ENCODE measurements around the gene FABP3.
"Not testable (repeated sequence)": the region's sequence is repeated elsewhere in the genome, so short reads cannot be mapped to it uniquely, and the experiment has no call there.

FABP3 gene

DNA sequence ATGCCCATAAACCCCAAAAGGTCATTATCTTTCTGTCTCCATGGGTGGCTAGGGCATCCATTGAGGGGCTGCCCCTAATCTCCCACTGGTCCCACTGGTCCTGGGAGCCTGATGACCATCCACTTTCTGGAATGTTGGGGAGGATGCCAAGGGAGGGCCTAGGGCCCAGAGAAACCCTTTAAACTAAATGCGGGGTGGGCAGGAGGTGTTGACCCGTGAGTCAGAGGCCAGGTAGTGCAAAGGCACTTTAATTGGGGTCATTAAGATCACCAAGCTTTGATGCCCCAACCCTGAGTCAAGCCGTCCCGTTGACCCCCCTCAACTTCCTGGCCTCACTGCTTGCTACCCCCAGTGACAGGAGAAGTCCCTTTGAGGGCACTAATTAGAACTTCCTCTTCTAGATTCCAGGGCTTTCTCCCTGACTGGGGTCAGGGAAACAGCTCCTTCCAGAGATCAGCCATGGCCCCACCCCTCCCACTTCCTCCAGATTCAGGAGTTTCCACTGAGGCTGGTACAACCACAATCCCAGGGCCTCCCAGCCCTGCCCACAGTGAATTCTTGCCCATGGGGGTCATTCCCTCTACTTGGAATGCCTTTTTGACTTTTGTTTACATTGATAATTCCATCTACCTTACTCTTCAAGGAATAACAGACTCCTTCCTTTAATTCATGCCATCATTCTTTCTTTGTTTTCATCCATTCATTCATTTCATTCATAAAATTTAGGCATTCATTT lies 24.7 kb upstream of the FABP3 start:
- no peak for DNase-seq

DNA sequence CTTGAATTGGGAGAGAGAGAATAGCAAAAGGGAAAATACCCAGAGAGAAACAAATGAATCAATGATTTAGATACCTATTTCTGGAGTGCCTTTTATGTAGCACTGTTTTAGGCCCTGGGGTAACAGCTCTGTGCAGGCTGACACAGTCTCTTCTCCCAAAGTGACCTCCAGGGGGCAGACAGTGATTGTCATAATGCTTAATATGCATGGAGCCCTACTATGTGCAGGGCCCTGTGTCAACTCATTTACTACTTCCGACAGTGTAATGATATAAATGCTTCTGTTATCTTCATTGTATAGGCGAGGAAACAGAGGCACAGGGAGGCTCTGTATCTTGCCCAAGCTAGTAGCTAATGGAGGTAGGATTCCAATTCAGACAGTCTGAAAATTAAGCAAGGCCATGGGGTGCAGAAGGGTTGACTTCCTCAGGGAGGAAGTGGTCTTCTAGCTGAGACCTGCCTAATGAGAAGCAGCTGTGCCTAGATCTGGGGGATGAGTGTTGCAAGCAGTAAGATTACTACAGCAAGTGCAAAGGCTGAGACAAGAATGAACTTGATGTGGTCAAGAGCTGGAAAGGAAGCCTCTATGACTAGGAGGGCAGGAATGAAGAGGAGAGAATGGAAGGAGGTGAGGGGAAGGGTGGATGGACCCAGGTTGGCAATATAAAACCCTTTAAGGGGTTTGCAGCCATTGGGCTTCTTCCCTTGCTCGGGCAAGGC lies 23.9 kb upstream of the FABP3 start:
- DNase-seq: no peak

GRCh38 chr1:31394584-31395193 lies 21.8 kb upstream of the FABP3 start:
- peak; percentile 85 for DNase-seq

DNA sequence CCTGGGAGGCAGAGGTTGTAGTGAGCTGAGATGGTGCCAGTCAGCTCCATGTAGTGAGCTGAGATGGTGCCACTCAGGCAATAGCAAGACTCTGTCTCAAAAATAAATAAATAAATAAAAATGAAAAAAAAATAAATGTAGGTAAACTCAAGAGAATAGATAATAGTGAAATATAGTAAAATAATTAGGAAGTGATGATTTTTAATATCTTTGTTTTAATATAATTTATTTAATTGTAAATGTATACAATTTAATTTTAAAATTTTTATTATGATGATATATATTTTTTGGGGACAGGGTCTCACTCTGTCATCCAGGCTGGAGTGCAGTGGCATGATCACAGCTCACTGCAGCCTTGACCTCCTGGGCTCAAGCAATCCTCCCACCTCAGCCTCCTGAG lies 20.6 kb upstream of the FABP3 start:
- DNase-seq: no peak

GRCh38 chr1:31390071-31390470 lies 17.2 kb upstream of the FABP3 start:
- no peak for DNase-seq

DNA sequence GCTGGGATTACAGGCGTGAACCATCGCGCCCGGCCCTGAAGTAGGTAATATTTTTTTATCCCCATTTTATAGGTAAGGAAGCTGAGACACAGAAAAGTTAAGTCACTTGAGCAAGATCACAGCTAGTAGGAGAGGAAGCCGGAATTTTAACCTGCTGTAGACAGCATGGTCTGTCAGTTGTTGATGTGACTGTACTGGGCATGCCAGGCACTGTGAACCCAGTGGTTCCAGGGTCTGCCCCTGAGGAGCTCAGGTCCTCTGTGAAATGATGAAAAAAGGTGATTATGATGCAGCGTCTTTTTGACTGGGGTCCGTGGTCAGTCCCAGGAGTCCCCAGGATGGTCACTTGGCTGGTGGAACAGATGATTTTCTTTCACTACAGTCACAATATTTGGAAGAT lies 16.7 kb upstream of the FABP3 start:
- no peak for DNase-seq

DNA sequence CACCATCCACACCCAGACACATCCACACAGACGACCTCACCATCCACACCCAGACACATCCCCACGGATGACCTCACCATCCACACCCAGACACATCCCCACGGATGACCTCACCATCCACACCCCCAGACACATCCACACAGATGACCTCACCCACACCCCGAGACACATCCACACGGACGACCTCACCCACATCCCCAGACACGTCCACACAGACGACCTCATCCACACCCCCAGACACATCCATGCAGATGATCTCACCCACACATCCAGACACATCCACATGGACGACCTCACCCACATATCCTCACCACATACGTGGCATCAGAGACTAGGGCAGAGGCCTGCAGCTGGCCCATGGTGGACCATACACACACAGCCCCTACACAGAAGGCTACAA lies 14.7 kb upstream of the FABP3 start:
- no peak for DNase-seq

DNA sequence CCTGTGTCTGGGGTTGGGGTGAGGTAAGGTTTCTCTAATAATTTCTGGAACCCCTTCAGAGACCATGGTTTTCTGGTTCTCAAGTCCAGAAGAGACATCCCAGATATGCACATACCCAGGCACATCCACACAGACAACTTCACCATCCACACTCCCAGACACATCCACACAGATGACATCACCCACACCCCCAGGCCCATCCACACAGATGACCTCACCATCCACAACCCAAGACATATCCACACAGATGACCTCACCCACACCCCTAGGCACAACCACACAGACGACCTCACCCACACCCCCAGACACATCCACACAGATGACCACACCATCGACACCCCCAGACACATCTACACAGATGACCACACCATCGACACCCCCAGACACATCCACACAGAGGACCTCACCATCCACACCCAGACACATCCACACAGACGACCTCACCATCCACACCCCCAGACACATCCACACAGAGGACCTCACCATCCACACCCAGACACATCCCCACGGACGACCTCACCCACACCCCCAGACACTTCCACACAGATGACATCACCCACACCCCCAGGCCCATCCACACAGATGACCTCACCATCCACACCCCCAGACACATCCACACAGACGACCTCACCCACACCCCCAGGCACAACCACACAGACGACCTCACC lies 13.8 kb upstream of the FABP3 start:
- not testable (repeated sequence) for DNase-seq

- DNase-seq: no peak
Measured at GRCh38 chr1:31383967-31384366, 11.1 kb upstream of the FABP3 start.

DNA sequence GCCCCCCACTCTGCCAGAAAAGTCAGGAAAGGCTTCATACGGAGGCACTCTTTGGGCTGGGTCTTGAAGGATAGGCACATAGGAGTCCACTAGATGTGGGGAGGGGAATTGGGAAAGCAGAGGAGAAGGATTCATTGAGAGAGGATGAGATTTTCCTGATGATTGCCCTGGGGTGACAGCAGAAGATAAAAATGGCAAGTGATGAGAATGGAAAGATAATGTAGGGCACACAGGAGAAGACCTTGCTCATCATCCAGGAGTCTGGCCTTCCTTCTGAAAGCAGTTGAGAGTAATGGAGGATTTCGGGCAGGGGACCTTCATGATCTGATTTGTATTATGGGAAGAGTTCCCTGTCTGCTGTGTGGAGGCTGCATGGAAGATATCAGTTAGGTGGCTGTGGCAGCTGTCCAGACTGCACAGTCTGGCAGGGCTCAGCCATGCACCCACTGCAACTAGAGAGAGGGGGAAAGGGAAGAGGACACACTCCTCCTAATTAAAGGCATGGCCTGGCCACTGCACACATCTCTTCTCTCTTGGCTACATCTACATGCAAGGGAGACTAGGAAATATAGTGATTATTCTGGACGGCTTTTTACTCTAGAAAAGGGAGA lies 9.6 kb upstream of the FABP3 start:
- no peak for DNase-seq

DNA sequence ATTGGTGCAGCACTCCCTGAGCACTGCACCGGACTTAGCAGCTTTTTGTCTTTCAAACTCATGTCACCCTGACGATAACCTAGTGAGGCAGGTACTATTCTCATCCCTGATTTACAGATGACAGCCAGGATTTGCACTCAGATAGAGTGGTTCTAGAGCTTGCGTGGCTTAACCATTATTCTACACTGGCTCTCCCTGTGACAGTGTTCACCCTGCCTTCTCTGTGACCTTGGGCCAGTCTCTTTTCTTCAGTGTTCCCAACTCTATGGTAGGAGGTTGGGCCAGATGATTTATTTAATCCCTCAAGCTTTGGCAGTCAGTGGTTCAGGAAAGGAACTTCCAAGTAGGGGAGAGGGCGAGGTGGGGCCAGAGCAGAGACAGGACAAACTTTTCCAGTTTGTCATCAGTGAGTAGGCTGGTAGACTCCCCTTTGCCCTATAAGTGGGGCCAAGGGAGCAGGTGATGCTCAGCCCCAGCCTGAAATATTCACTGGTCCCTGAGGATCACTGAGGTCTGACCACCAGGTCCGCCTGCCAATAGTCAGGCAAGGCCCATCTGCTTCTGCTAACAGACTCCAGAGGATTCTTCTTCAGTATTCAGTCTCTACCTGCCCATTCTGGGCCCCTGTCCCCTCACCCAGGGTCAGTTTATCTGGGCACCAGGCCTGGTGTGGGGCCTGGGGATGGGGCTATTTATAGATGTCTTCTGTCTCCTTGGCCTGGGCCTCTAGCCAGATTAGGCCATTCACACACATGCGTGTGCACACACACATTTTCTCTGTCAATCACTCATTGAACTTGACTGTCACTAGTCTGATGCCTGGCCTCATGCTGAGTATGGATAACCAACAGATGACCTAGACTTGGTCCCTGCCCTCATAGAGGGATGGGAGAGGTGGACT lies 8.8 kb upstream of the FABP3 start:
- no peak for DNase-seq

DNA sequence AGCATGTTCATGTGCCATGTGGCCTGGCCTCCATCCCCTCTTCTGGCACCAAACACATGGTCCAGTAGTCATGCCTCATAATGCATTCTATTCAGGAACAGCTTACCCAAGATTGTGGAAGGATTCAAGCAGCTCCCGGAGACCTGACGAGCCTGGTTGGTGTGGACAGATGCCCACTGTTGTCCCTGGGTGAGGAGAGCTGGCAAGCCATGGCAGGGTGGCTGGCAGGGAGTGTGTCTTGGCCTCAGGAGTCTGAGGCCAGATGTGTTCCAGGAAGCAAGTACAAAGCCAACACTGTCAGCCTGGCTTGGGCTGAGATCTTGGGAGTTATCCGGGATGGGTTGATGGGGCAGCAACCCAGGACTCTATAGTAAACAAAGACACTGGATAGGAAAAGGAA lies 7.3 kb upstream of the FABP3 start:
- DNase-seq: no peak

GRCh38 chr1:31378001-31378400 lies 5.1 kb upstream of the FABP3 start:
- DNase-seq: no peak

- DNase-seq: no peak
Measured at GRCh38 chr1:31377364-31377863, 4.5 kb upstream of the FABP3 start.

DNA sequence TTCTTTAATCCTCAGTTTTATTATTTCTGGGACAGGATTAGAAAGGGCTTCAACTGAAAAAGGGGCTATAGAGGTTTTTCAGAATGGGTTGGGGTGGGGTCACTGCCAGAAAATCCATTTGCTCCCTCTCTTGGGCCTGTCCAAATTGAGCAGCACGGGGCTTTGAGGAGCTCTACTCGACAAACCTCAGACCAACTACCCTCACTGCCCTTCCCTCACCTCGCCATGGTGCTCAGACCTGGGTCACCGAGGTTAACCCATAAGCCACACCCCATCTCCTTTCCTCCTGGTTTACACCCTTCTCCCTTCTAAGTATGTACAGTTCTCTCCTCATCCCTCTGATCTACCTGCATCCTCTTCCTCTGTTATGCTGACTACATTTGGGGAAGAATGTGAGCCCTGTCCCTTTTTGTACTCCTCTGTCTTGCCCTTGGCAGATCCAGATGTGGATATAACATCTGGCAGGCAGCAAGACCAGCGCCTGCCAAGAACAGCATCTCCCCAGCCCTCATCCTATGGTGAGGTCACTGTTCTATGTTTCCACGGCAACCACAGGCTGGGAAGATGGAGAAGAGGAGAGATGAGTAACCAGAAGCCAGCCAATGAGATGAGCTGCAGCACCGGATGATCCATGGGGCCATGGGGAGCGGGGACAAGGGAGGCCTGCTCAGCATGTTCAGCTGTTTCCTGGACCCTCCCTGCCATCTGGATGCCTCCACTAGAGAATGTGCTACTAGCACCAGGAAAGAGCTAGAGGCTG lies 3.7 kb upstream of the FABP3 start:
- peak; percentile 89 for DNase-seq

DNA sequence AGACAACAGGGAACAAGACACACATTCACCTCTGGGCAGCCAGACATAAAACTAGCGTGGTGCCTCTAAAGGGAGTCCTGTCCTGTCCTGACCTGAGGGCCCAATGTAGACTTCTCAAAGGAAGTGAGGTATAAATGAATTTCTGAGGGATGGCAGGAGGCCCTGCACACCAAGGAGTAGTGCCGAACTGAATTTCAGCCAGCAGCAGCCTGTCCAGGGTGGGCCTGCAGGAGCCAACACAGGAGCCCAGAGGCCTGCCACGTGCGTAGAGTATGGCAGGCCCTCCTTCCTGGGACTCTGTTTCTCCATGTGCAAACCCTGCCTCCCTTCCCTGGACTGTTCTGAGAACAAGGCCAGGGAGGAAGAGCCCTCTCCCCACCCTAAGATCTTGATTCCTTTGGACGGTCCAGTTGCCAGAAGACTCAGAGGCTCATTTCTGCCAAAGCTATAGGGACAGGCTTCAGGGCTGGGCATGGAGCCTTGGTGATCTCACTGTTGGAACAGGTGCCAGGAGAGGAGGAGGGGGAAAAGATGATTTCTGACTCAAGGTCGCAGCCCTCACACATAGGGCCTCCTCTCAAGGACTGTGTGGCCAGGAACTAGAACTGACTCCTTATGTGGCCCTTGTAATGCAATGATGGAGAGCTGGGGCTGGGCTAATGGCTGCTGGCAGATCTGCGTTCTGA lies 1.8 kb upstream of the FABP3 start:
- peak; percentile 87 for DNase-seq

DNA sequence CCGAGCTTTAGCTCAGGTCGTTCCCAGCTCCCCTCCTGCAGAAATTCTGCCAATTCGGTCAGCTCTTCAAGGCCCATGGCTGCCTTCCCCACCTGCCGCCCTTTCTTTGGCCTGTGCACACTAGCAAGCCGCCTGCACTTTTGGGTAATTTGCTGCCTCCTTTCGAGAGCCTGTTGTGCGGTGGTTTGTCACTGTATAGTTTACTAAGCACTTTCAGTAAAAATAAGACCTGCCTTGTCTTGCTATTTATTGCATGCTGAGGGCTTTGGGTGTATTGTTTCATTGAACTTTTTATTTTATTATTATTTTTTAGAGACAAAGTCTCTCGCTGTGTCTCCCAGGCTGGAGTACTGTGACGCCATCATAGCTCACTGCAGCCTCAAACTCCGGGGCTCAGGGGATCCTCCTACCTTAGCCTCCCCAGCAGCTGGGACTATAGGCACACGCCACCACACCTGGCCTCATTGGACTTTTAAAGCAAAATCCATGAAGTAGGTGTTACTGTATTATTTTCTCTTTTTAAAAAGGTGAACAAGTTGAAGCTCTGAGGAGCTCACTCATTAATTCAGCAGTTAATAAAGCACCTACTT lies 1.1 kb upstream of the FABP3 start:
- DNase-seq: no peak

- no peak for DNase-seq
Measured at GRCh38 chr1:31372751-31373055, 173 bp downstream of the FABP3 start.

GRCh38 chr1:31372051-31372450 lies 825 bp downstream of the FABP3 start:
- no peak for DNase-seq
